Measurements from ENCODE around the gene JADE2.

DNA sequence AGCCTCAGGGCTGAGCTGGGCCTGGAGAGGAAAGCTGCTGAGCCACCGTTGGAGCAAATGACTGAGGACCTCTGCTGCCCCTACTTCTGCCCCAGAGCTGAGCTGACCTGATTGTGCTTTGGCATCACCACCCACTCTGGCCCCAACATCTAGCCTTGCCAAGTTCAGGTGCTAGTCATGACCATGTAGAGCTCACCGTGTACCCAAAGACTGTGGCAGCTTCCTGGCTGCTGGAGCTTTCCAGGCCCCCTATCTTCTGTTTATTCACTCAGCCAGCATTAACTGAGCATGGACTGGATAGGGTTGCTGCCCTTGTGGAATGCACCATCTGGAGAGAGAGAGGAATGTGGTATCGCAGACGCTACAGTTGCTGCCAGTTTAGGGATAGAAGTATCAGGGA is 49.1 kb downstream of the JADE2 start:
- no peak for TF ChIP-seq SUZ12 (IDR thresholded peaks at IDR 0.05; ENCODE audit: extremely low read depth, insufficient read depth, insufficient read length)
- TF ChIP-seq YY1 (IDR thresholded peaks at IDR 0.05; ENCODE audit: insufficient read depth, insufficient read length) = no peak
